WERI-Rb-1 (cell line): Measurements from ENCODE around the gene CBFB.
A peak's percentile ranks its signal among the peaks of the same experiment; 100 is the strongest.

Experiments
- DNase-seq: peaks from one replicate; pipeline ENCODE4 v3.0.0-alpha.2; 2020
- H3K27ac ChIP-seq: fragments of 250-450 bp; sonication (Bioruptor Pico); 2 replicates; pipeline ENCODE4 v1.5.1; 2020; ENCODE audit warnings: mild to moderate bottlenecking, moderate library complexity
- H3K27me3 ChIP-seq: fragments of 250-450 bp; sonication (Bioruptor Pico); 2 replicates; pipeline ENCODE4 v1.5.1; 2021; ENCODE audit warnings: mild to moderate bottlenecking, low read depth, moderate library complexity; ENCODE audit not compliant: insufficient read depth, severe bottlenecking
- H3K36me3 ChIP-seq: fragments of 250-450 bp; sonication (Bioruptor Pico); 2 replicates; pipeline ENCODE4 v1.5.1; 2020; ENCODE audit warnings: mild to moderate bottlenecking, moderate library complexity
- H3K4me3 ChIP-seq: 2 replicates; pipeline ENCODE4 v1.5.1; 2011; ENCODE audit warnings: low read depth, mild to moderate bottlenecking, control low read depth, low read length
- H3K9me3 ChIP-seq: fragments of 250-450 bp; sonication (Bioruptor Pico); 2 replicates; pipeline ENCODE4 v1.5.1; 2021; ENCODE audit warnings: mild to moderate bottlenecking, moderate library complexity; ENCODE audit not compliant: severe bottlenecking
- CTCF ChIP-seq: IDR thresholded peaks from 2 replicates; pipeline ENCODE4 v1.5.1; 2011; ENCODE audit warnings: low read depth, mild to moderate bottlenecking, control low read depth, inconsistent platforms, low read length

CBFB gene

GRCh38 chr16:67024384-67025209 lies 4.4 kb upstream of the CBFB start:
- H3K27ac ChIP-seq: no peak overlapping the region
- peaks cover 4% of the 10 kb centered on the region for H3K36me3 ChIP-seq
- H3K4me3 ChIP-seq: no peak overlapping the region
- peak; percentile 4 for DNase-seq
- TF ChIP-seq CTCF: no peak
- no peaks in the 10 kb centered on the region for H3K27me3 ChIP-seq
- H3K9me3 ChIP-seq: no peaks in the 10 kb centered on the region

- no peak for DNase-seq
- H3K27me3 ChIP-seq: no peaks in the 10 kb centered on the region
- no peak overlapping the region for H3K27ac ChIP-seq
- no peak for TF ChIP-seq CTCF
- H3K36me3 ChIP-seq: peaks cover 9% of the 10 kb centered on the region
- H3K4me3 ChIP-seq: no peak overlapping the region
- H3K9me3 ChIP-seq: no peaks in the 10 kb centered on the region
Observed at GRCh38 chr16:67025210-67025550, 3.8 kb upstream of the CBFB start.

- H3K27me3 ChIP-seq: no peaks in the 10 kb centered on the region
- DNase-seq: no peak
Observed at GRCh38 chr16:67026570-67026969, 2.4 kb upstream of the CBFB start.

GRCh38 chr16:67027046-67027445 lies 1.9 kb upstream of the CBFB start:
- Histone ChIP-seq H3K27ac (no peak overlapping the region), H3K27me3 (no peaks in the 10 kb centered on the region), H3K36me3 (peaks cover 26% of the 10 kb centered on the region), H3K9me3 (no peaks in the 10 kb centered on the region), H3K4me3 (no peak overlapping the region)
- no peak for TF ChIP-seq CTCF
- no peak for DNase-seq

More at GRCh38 chr16:67026570-67026969, 2.4 kb upstream of the CBFB start:
- Histone ChIP-seq H3K36me3 (peaks cover 21% of the 10 kb centered on the region), H3K9me3 (no peaks in the 10 kb centered on the region), H3K4me3 (no peak overlapping the region), H3K27ac (no peak overlapping the region)
- no peak for TF ChIP-seq CTCF

- TF ChIP-seq CTCF: no peak
- Histone ChIP-seq H3K9me3 (no peaks in the 10 kb centered on the region), H3K27ac (peak overlapping the region; percentile 96), H3K36me3 (peaks cover 38% of the 10 kb centered on the region), H3K4me3 (peak overlapping the region; percentile 67), H3K27me3 (no peaks in the 10 kb centered on the region)
- DNase-seq: no peak
Observed at GRCh38 chr16:67028167-67028695, 718 bp upstream of the CBFB start.
